ENCODE measurements around the gene DLG3. TPM values are rescaled to one million over a fixed set of nuclear protein-coding genes. Genes with fewer than 3 reads are reported as not detected.

The DLG3 gene
- polyA plus RNA-seq, 4 donors = 31.2 to 45.6 (median 42.1) TPM

GRCh38 chrX:70437011-70437410, 7.6 kb upstream of the DLG3 start:
- DNase-seq (ENCODE audit: low read depth in 4 of 4, low spot score in 3 of 4) = no peak

DNA sequence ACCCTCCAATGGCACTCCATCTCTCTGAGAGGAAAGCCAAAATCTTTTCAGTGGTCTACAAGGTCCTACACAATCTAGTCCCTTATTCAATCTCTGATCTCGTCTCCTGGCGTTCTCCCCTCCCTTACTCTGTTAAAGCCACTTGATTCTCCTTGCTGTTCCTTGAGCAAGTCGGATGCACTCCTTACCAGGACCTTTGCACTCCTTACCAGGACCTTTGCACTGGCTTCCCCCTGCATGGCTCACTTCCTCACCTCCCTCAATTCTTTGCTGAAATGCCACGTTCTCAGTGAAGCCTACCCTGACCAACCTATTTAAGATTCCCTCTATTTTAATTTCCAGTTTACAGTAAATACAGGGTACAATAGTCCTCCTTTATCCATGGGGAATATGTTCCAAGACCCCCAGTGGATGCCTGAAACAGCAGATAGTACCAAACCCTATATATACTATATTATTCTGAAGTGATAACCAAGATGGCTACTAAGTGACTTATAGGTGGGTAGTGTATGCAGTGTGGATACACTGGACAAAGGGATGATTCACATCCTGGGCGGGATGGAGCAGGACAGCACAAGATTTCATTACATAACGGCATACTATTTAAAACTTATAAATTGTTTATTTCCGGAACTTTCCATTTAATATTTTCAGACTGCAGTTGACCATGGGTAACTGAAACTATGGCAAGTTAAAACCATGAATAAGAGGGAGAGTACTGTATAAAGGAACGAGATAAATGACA, 6.5 kb upstream of the DLG3 start:
- no peak for DNase-seq (ENCODE audit: low read depth in 4 of 4, low spot score in 3 of 4)

DNA sequence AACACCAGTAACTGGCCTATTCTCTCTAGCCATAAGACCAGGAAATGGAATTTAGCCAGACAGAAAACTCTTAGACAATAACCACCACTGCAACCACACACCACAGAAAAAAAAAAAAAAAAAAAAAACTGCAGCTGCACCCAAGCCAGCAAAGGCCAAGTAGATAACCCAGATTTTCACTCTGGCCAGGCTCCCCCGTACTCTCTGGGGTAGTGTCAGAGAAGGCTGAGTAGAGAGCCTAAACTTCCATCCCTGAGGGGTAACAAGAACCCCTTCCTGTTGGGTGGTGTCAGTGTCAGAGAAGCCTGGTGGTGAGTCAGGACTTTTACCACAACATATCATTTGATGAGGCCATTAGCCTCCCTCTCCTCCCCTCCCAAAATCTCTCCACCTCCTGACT, 5.6 kb upstream of the DLG3 start:
- no peak for DNase-seq (ENCODE audit: low read depth in 4 of 4, low spot score in 3 of 4)

GRCh38 chrX:70442224-70442623, 2.4 kb upstream of the DLG3 start:
- no peak for DNase-seq (ENCODE audit: low read depth in 4 of 4, low spot score in 3 of 4)

DNA sequence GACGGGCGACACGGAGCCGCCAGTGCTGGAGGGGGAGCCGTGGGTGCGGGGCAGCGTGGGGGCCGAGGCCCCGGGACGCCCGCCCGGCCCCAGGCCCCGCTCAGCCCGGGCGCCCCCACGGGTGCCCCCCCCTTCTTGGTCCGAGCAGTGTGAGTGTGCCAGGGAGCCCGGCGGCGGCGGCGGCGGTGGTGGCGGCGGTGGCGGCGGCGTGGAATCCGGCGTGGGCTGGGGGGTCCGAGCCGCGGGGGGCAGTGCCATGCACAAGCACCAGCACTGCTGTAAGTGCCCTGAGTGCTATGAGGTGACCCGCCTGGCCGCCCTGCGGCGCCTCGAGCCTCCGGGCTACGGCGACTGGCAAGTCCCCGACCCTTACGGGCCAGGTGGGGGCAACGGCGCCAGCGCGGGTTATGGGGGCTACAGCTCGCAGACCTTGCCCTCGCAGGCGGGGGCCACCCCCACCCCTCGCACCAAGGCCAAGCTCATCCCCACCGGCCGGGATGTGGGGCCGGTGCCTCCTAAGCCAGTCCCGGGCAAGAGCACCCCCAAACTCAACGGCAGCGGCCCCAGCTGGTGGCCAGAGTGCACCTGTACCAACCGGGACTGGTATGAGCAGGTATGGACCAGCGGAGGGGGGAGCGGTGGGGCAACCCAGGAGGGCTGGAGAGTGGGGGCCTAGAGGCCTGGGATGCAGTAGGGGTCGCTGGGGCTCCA, 466 bp downstream of the DLG3 start:
- no peak for DNase-seq (ENCODE audit: low read depth in 4 of 4, low spot score in 3 of 4)

- no peak for DNase-seq (ENCODE audit: low read depth in 4 of 4, low spot score in 3 of 4)
Observed at GRCh38 chrX:70445951-70446350, 1.3 kb downstream of the DLG3 start.

GRCh38 chrX:70446380-70447350, 2.0 kb downstream of the DLG3 start:
- DNase-seq (ENCODE audit: low read depth in 4 of 4, low spot score in 3 of 4) = no peak

GRCh38 chrX:70449457-70449966, 4.9 kb downstream of the DLG3 start:
- DNase-seq (ENCODE audit: low read depth in 4 of 4, low spot score in 3 of 4) = no peak

DNA sequence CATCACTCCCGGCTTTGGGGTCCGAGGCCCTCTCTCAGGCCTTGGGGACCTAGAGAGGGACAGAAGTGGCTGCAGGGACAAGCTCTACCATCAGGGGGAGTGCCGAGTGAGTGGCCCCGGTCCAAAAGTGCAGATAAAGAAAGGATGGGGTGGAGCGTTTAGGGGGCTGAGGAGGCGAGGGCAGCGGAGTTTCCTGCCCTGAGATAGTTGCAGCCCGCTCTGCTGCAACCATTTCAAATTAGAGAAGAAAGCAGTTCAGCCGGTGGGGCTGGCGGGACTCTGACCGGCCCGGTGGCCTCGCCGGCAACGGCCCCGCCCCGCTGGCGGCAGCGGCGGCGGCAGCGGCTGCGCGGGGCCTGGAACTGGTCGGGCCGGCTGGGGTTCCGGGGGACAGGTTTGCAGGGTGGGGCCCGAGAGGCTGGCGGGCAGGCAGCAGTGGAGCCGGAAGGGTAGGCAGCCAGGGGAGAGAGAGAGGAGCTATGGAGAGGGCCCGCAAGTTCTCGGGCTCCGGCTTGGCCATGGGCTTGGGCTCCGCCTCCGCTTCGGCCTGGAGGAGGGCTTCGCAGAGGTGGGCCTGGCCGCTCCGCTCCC, 7.6 kb downstream of the DLG3 start:
- no peak for DNase-seq (ENCODE audit: low read depth in 4 of 4, low spot score in 3 of 4)

DNA sequence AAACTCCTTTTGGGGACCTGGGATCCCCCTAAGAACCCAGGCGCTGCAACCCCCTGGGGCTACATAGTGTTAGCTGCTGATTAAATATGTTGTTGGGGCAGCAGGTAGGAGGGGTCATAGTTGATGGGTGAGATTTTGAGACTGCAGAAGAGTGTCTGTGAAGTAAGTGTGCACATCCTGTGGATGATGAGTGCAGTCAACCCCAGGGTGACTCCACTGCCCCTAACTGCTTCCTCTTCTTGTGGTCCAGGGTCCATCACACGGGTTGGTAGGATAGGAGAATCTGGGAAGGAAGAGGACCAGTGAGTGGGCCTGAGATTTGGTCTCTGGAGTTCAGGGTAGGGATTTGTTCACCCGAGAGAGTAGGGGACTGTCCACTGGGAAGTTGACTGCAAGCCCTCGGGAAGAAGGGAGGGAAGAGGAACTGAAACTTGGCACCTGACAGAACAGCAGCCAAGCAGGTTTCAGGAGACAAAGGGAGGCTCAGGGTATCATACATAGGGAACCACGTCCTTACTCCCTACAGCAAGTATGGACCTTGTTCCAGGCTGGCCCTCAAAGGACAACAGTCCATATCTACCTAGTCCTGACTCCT, 8.5 kb downstream of the DLG3 start:
- DNase-seq (ENCODE audit: low read depth in 4 of 4, low spot score in 3 of 4) = no peak

- peak in 3 of 4 donors; percentile 64 to 76 (median 67) for DNase-seq (ENCODE audit: low read depth in 4 of 4, low spot score in 3 of 4)
Observed at GRCh38 chrX:70454441-70455365, 10.1 kb downstream of the DLG3 start.

GRCh38 chrX:70455366-70456202, 10.9 kb downstream of the DLG3 start:
- no peak for DNase-seq (ENCODE audit: low read depth in 4 of 4, low spot score in 3 of 4)

DNA sequence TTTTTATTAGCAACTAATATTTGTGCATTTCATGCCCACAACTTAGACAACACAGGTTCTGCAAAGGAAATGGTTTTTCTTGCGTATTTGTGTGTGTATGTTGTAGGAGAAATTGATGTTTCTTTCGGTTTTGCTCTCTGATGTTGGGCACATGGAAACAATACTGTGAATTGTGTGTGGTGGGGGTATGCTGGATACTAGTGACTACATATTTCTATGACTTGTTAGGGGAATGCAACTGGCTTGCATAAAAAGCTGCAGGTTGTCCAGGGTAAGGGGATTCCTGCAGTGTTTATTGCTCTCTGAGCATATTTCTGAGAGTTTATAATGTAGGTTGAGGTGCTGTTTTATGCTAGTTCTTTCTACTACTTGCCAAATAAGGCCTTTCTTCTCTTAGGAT, 11.6 kb downstream of the DLG3 start:
- no peak for DNase-seq (ENCODE audit: low read depth in 4 of 4, low spot score in 3 of 4)

- DNase-seq (ENCODE audit: low read depth in 4 of 4, low spot score in 3 of 4) = no peak
Observed at GRCh38 chrX:70461026-70461425, 16.4 kb downstream of the DLG3 start.

- no peak for DNase-seq (ENCODE audit: low read depth in 4 of 4, low spot score in 3 of 4)
Observed at GRCh38 chrX:70464051-70464450, 19.4 kb downstream of the DLG3 start.

DNA sequence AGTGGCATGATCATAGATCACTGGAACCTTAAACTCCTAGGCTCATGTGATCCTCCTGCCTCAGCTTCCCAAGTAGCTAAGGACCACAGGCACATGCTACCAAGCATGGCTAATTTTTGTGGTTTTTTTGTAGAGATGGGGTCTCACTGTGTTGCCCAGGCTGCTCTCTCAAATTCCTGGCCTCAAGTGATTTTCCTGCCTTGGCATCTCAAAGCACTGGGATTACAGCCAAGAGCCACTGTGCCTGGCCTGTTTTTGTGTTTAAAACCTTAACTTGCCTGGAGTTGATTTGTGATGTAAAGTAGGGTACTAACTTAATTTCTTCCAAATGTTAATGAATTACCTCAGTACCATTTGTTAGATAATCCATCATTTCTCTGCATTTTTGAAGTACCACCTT, 22.3 kb downstream of the DLG3 start:
- no peak for DNase-seq (ENCODE audit: low read depth in 4 of 4, low spot score in 3 of 4)

DNA sequence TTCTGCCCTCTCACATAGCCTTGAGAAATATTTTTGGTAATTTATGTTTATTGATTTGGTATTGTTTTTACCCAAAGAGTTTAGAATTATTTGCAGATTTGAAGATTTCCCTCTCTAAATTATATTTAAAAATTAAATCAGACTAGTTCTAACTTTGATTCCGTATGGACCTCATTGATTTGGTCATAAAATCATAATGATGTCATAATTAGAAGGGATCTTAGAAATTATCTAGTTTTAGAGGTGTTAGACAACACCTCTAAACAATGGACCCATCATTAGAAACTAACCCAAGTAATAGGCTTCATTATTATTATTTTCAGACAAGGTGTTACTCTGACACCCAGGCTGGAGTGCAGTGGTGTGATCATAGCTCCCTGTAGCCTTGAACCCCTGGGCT, 24.1 kb downstream of the DLG3 start:
- DNase-seq (ENCODE audit: low read depth in 4 of 4, low spot score in 3 of 4) = no peak

DNA sequence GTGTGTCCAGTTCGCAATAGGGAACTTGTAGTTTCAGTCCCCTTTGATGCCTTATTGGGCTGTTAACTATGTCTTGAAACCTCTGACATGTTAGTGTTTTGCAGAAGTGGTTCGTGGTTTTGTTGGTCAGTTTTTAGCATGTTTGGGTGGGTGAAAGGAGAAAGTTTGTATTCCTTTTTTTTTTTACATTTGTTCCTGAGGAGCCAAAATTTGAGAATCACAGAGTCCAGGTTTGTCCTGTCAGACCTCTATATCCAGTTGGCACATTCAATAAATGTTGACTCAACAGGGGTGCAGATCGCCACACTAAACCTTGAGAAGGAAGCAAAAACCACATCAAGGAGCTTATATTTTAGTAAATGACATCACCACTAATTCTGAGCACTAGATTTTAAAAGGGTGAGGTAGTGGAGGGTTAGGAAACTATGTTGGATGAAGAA, 26.2 kb downstream of the DLG3 start:
- DNase-seq (ENCODE audit: low read depth in 4 of 4, low spot score in 3 of 4) = no peak
